GM12892 (cell line): ENCODE measurements around the gene TMEM40.

ENCODE experiments used
- POLR2A ChIP-seq: IDR thresholded peaks from 2 replicates; pipeline ENCODE4 v1.6.1; 2011; ENCODE audit warnings: low read depth, low read length, control low read depth
- POLR2AphosphoS5 ChIP-seq: IDR thresholded peaks from 2 replicates; pipeline ENCODE4 v1.6.1; 2011; ENCODE audit warnings: low read depth, low read length, control low read depth

- TF ChIP-seq POLR2A (no peak), POLR2AphosphoS5 (no peak)
Measured at GRCh38 chr3:12775226-12775625, 16.2 kb upstream of the TMEM40 start.
